ENCODE data around the gene PRDM15. TPM values are rescaled to one million over a fixed set of nuclear protein-coding genes. Genes with fewer than 3 reads are reported as not detected.

The PRDM15 gene
- total RNA-seq, 1 experiment from 2014 or later: 9.8 TPM

DNA sequence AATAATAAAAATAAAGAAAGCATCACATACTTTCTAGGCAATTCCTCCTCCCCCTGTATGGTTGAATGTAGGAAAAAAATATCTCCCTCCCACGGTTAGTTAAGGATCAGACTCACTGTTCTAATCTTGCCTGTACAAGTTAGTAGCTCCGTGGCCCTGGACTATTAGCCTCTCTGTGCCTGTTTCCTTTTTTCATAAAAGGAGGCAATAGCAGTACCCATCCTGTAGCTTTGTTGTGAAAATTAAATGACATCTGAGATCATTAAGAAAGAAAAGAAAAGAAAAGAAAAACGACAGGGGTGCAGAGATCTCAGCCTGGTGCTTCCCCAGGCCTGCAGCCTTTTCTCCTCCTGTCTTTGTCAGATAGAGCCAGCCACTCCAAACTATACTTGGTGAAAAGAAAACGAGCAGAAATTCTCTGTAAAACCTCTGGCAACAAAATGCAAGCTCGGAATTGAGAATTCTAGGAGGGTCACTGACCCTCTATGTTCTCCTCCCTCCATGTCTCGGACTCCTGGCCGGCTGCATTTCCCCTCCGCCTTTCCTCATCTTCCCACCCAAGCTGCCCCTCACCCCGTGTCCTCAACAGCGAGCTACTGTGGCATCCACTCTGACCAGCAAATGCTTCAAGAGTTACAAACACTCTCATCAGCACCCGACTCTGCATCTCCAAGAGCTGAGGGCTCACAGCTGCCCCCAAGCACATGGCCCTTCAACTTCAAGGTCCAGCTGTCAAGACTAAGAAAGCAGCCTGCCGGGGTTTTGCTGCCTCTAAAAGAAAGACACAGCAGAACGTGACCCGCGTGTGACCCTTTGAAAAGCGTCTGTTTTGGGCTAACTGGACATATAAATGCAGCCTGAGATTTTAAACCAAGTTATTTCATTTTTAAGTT lies 125.9 kb downstream of the PRDM15 start:
- H3K9me3 ChIP-seq (ENCODE audit: control insufficient read depth in 1 of 2, insufficient read depth in 1 of 2, low read depth in 1 of 2, low read length in 2 of 2): no peaks in the 10 kb centered on the region
- H2AFZ ChIP-seq (ENCODE audit: low read depth, low read length, poor library complexity, severe bottlenecking): no peak overlapping the region
- ChIA-PET RAD21 (ENCODE audit: low non-redundant PET in 1 of 2, low total read pairs in 2 of 2, uncharacterized antibody in 2 of 2, unreplicated experiment in 2 of 2) (no interaction called here), POLR2A (interaction anchor here (0.7 kb wide), 1 partner anchor 34 kb away, joined by 3 read pairs; no protein-coding TSS in a partner anchor), CTCF (no interaction called here)
- DNase-seq (ENCODE audit: low read depth, low spot score) (no peak), ATAC-seq (no peak)
- peaks cover 7 to 16% of the 10 kb centered on the region in 2 experiments; a peak in 3 of 4 replicates for H3K36me3 ChIP-seq (ENCODE audit: control insufficient read depth in 1 of 2, insufficient read depth in 2 of 2, low read length in 2 of 2)
- no peak overlapping the region for H3K4me3 ChIP-seq (replicated peaks in 1 of 2; ENCODE audit: low read depth in 1 of 2, low read length in 2 of 2)
- H3K4me2 ChIP-seq (ENCODE audit: low read length): no peak overlapping the region
- no peak overlapping the region for H3K27ac ChIP-seq (ENCODE audit: low read depth, low read length)
- no peaks in the 10 kb centered on the region for H3K9me2 ChIP-seq (ENCODE audit: insufficient read depth)
- no peak overlapping the region for H3K9ac ChIP-seq (ENCODE audit: low read length)
- H3K4me1 ChIP-seq (ENCODE audit: control insufficient read depth in 1 of 2, insufficient read depth in 2 of 2, low read length in 2 of 2): peaks cover 38 to 46% of the 10 kb centered on the region in 2 experiments
- intact Hi-C loops (cut with micrococcal nuclease): no loop called here
- H3K79me2 ChIP-seq (ENCODE audit: insufficient read depth, low read length): peaks cover 73% of the 10 kb centered on the region; the same call in 1 of the 2 replicates
- TF ChIP-seq, protein P1, sequence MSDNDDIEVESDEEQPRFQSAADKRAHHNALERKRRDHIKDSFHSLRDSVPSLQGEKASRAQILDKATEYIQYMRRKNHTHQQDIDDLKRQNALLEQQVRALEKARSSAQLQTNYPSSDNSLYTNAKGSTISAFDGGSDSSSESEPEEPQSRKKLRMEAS (IDR thresholded peaks at IDR 0.05): no peak
- TF ChIP-seq SRF (IDR thresholded peaks at IDR 0.05; ENCODE audit: low read depth) (no peak), EZH2phosphoT487 (IDR thresholded peaks at IDR 0.05; ENCODE audit: borderline replicate concordance) (no peak), POLR2AphosphoS5 (IDR thresholded peaks at IDR 0.05; ENCODE audit: low read depth, low read length) (no peak), POLR2A (IDR thresholded peaks at IDR 0.05; ENCODE audit: borderline replicate concordance, extremely low read depth, insufficient read depth, insufficient read length) (no peak), FOSL1 (IDR thresholded peaks at IDR 0.05; ENCODE audit: low read depth) (no peak), SP1 (IDR thresholded peaks at IDR 0.05; ENCODE audit: low read depth) (no peak), SIN3A (IDR thresholded peaks at IDR 0.05; ENCODE audit: low read depth) (no peak), CEBPB (IDR thresholded peaks at IDR 0.05; ENCODE audit: low read depth) (no peak), ZNF274 (IDR thresholded peaks at IDR 0.05; ENCODE audit: low read depth, low read length) (no peak)
- TF ChIP-seq, protein P2, sequence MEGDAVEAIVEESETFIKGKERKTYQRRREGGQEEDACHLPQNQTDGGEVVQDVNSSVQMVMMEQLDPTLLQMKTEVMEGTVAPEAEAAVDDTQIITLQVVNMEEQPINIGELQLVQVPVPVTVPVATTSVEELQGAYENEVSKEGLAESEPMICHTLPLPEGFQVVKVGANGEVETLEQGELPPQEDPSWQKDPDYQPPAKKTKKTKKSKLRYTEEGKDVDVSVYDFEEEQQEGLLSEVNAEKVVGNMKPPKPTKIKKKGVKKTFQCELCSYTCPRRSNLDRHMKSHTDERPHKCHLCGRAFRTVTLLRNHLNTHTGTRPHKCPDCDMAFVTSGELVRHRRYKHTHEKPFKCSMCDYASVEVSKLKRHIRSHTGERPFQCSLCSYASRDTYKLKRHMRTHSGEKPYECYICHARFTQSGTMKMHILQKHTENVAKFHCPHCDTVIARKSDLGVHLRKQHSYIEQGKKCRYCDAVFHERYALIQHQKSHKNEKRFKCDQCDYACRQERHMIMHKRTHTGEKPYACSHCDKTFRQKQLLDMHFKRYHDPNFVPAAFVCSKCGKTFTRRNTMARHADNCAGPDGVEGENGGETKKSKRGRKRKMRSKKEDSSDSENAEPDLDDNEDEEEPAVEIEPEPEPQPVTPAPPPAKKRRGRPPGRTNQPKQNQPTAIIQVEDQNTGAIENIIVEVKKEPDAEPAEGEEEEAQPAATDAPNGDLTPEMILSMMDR (IDR thresholded peaks at IDR 0.05 in 2 of 3, conservative IDR thresholded peaks at IDR 0.05 in 1 of 3; ENCODE audit: borderline replicate concordance in 1 of 3, insufficient read depth in 1 of 3, low read depth in 2 of 3, low read length in 2 of 3): no peak
- TF ChIP-seq, protein P3, sequence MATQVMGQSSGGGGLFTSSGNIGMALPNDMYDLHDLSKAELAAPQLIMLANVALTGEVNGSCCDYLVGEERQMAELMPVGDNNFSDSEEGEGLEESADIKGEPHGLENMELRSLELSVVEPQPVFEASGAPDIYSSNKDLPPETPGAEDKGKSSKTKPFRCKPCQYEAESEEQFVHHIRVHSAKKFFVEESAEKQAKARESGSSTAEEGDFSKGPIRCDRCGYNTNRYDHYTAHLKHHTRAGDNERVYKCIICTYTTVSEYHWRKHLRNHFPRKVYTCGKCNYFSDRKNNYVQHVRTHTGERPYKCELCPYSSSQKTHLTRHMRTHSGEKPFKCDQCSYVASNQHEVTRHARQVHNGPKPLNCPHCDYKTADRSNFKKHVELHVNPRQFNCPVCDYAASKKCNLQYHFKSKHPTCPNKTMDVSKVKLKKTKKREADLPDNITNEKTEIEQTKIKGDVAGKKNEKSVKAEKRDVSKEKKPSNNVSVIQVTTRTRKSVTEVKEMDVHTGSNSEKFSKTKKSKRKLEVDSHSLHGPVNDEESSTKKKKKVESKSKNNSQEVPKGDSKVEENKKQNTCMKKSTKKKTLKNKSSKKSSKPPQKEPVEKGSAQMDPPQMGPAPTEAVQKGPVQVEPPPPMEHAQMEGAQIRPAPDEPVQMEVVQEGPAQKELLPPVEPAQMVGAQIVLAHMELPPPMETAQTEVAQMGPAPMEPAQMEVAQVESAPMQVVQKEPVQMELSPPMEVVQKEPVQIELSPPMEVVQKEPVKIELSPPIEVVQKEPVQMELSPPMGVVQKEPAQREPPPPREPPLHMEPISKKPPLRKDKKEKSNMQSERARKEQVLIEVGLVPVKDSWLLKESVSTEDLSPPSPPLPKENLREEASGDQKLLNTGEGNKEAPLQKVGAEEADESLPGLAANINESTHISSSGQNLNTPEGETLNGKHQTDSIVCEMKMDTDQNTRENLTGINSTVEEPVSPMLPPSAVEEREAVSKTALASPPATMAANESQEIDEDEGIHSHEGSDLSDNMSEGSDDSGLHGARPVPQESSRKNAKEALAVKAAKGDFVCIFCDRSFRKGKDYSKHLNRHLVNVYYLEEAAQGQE (IDR thresholded peaks at IDR 0.05; ENCODE audit: low read depth): no peak
- TF ChIP-seq, protein P4, sequence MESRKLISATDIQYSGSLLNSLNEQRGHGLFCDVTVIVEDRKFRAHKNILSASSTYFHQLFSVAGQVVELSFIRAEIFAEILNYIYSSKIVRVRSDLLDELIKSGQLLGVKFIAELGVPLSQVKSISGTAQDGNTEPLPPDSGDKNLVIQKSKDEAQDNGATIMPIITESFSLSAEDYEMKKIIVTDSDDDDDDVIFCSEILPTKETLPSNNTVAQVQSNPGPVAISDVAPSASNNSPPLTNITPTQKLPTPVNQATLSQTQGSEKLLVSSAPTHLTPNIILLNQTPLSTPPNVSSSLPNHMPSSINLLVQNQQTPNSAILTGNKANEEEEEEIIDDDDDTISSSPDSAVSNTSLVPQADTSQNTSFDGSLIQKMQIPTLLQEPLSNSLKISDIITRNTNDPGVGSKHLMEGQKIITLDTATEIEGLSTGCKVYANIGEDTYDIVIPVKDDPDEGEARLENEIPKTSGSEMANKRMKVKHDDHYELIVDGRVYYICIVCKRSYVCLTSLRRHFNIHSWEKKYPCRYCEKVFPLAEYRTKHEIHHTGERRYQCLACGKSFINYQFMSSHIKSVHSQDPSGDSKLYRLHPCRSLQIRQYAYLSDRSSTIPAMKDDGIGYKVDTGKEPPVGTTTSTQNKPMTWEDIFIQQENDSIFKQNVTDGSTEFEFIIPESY (IDR thresholded peaks at IDR 0.05; ENCODE audit: extremely low read depth, insufficient replicate concordance, low read length): no peak
- H3K27me3 ChIP-seq (ENCODE audit: insufficient read depth, low read length): no peaks in the 10 kb centered on the region
- H4K20me1 ChIP-seq (ENCODE audit: insufficient read depth): peaks cover 6% of the 10 kb centered on the region
- no TSS peak for BruUV-seq (replicated peaks)
